Measurements from ENCODE around the gene DHX8. TPM values are rescaled to one million over a fixed set of nuclear protein-coding genes. Genes with fewer than 3 reads are reported as not detected.
"Not testable (repeated sequence)": the region's sequence is repeated elsewhere in the genome, so short reads cannot be mapped to it uniquely, and the experiment has no call there.

The DHX8 gene
- total RNA-seq, 2 experiments from 2014 or later, result 46.2 to 46.3 TPM

DNA sequence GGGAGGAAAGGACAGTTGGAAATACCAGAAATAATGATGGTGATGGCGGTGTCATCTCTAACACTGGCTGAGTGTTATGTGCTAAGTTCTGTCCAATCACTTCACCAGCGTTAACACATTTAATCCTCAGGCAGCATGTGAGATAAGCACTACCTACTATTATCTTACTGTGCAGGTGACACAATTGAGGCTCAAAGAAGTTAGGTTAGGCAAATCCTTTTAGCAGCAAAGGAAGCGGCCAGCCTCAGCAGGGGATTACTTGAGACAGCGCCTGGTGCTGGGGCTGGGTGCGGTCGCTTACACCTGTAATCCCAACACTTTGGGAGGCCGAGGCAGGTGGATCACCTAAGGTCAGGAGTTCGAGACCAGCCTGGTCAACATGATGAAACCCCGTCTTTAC lies 18.7 kb upstream of the DHX8 start:
- H3K4me3 Mint-ChIP-seq, result no peak overlapping the region
- no peaks in the 10 kb centered on the region for H3K36me3 Mint-ChIP-seq (ENCODE audit: low read depth)
- H3K9me3 Mint-ChIP-seq, result no peaks in the 10 kb centered on the region
- CTCF ChIA-PET, result interaction anchor here (1.9 kb wide), 1 partner anchor 18 kb away, joined by 5 read pairs; no protein-coding TSS in a partner anchor
- H3K4me1 Mint-ChIP-seq (ENCODE audit: low read depth), result no peaks in the 10 kb centered on the region
- H3K27me3 Mint-ChIP-seq (ENCODE audit: low read depth), result peaks cover 2% of the 10 kb centered on the region
- DNase-seq, result no peak
- no peak overlapping the region for H3K27ac Mint-ChIP-seq
- intact Hi-C loops (cut with micrococcal nuclease), result no loop called here

DNA sequence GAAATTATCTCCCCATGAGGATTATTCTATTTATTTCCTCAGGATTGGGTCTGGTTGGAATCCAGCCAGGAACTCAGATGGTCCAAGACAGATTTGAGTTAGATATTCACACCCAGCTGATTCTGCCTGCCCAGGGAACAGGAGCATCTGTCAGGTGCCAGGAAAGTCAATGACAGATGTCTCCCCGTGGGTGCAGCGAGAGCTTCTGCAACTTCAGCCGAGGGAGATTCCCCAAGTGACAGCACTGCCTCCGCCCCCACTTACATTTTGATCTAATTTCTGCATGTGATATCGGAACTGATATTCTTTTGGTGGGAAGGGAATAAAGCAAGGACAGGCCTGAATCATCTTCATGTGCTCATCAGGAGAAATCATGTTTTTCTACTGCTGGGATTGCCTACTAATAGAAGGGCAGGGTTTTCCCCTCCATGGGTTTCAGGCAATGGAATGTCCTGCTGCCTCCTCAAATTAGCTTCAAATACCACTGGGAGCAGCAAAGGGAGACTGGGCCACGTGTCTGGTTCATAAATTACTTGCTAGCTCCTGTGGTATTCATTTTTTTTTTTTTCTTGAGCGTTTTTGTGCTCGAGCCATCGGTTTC lies 15.7 kb upstream of the DHX8 start:
- Mint-ChIP-seq H3K36me3 (ENCODE audit: low read depth) (no peaks in the 10 kb centered on the region), H3K27me3 (ENCODE audit: low read depth) (peaks cover 4% of the 10 kb centered on the region), H3K4me1 (ENCODE audit: low read depth) (no peaks in the 10 kb centered on the region), H3K27ac (no peak overlapping the region), H3K4me3 (no peak overlapping the region), H3K9me3 (no peaks in the 10 kb centered on the region)
- CTCF ChIA-PET, result interaction anchor here (0.6 kb wide), 1 partner anchor 692 kb away, joined by 4 read pairs; no protein-coding TSS in a partner anchor
- intact Hi-C loops (cut with micrococcal nuclease), result no loop called here
- DNase-seq, result no peak

DNA sequence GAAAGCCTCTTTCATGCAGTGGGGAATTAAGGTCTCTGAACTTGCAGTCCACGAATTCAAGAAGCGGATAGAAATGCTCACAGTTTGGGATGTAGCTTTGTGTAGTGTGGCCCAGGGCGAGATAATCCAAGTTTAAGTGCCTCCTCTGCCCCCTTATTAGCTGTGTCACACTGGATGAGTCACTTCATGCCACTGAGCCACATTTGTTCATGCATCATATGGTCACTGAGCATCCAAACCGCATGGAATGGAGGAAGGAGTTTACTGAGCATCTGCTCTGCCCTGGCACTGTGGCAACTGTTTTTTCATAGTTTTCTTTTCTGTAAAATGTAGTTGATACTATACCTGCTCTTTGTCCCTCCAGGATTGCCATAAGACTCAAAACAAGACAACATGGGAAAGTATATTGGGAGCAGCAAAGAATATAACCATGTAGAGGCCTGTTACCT lies 15.1 kb upstream of the DHX8 start:
- no peaks in the 10 kb centered on the region for H3K4me1 Mint-ChIP-seq (ENCODE audit: low read depth)
- H3K4me3 Mint-ChIP-seq, result no peak overlapping the region
- no peaks in the 10 kb centered on the region for H3K36me3 Mint-ChIP-seq (ENCODE audit: low read depth)
- no peak overlapping the region for H3K27ac Mint-ChIP-seq
- intact Hi-C loops (cut with micrococcal nuclease), result no loop called here
- CTCF ChIA-PET, result interaction anchor here (1.4 kb wide), 1 partner anchor 15 kb away, joined by 3 read pairs; the partner anchor contains the start of gene DHX8
- H3K27me3 Mint-ChIP-seq (ENCODE audit: low read depth), result peaks cover 4% of the 10 kb centered on the region
- DNase-seq, result no peak
- no peaks in the 10 kb centered on the region for H3K9me3 Mint-ChIP-seq

DNA sequence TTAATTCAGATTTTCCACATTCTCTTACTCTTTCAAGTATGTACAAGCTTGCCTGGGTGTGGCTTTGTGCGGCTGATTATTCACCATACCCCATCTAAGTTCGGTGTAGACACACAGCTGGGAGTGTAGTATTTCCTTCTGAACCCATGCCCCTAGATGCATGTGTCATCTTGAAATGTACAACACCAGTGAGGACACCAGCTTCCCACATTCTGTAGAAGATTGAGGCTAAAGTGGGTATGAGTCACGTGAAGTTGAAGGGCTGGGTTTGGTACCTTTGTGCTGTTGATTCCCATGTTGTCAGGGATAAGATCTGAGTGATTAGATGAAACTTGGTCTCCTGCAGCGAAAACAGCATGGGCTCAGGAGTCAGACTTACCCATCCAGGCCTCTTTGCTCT lies 14.6 kb upstream of the DHX8 start:
- intact Hi-C loops (cut with micrococcal nuclease), result no loop called here
- no peaks in the 10 kb centered on the region for H3K9me3 Mint-ChIP-seq
- no peak overlapping the region for H3K27ac Mint-ChIP-seq
- H3K4me3 Mint-ChIP-seq, result no peak overlapping the region
- no peaks in the 10 kb centered on the region for H3K36me3 Mint-ChIP-seq (ENCODE audit: low read depth)
- no peaks in the 10 kb centered on the region for H3K4me1 Mint-ChIP-seq (ENCODE audit: low read depth)
- no peak for DNase-seq
- CTCF ChIA-PET, result interaction anchor here (1.4 kb wide), 1 partner anchor 15 kb away, joined by 3 read pairs; the partner anchor contains the start of gene DHX8
- peaks cover 4% of the 10 kb centered on the region for H3K27me3 Mint-ChIP-seq (ENCODE audit: low read depth)

DNA sequence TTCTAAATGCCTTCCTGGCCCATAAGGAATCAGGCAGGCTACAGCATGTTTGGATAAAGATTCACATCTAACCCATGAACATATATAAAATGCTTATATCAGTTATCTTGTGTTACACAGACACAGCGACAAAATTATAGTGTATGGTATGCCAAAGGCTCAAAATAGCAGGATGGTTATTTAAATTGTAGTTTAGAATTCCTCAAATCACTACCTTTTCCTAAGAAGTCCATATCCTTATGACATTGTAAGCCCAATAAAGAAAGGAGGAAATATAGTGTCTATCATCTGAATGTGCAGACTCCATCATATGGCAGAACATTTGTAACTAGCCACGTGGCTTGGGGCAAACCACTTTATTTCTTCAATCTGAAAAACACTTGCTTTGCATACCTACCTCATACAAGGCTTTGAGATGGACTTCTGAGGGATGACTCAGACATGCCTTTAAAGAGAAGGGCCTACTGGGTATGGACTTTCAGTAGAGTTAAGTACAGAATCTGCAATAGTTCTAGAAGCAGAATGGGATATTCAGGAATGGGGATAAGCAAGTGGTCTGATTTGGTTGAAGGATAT lies 12.1 kb upstream of the DHX8 start:
- H3K4me3 Mint-ChIP-seq, result no peak overlapping the region
- no peak overlapping the region for H3K27ac Mint-ChIP-seq
- DNase-seq, result no peak
- H3K36me3 Mint-ChIP-seq (ENCODE audit: low read depth), result no peaks in the 10 kb centered on the region
- H3K9me3 Mint-ChIP-seq, result no peaks in the 10 kb centered on the region
- intact Hi-C loops (cut with micrococcal nuclease), result no loop called here
- peaks cover 2% of the 10 kb centered on the region for H3K27me3 Mint-ChIP-seq (ENCODE audit: low read depth)
- CTCF ChIA-PET, result interaction anchor here (1.7 kb wide), 1 partner anchor 10 kb away, joined by 4 read pairs; no protein-coding TSS in a partner anchor
- H3K4me1 Mint-ChIP-seq (ENCODE audit: low read depth), result no peaks in the 10 kb centered on the region

DNA sequence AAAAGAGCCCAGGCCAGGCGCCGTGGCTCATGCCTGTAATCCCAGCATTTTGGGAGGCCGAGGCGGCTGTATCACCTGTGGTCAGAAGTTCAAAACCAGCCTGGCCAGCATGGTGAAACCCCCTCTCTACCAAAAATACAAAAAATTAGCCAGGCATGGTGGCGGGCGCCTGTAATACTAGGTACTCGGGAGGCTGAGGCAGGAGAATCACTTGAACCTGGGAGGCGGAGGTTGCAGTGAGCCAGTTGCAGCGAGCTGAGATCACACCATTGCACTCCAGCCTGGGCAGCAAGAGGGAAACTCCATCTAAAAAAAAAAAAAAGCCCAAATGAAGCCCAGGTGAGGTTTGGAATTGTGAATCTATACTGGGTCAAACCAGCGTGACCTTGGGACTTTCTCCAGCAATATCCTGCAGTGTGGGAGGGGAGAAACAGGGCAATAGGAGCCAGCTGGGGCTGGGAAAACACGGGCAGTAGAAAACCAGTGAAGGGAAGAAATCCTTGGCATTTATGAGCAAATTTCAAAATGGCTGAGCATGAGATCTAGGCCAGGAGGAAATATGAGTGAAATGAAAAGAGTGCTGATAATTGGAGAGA lies 8.2 kb upstream of the DHX8 start:
- DNase-seq, result no peak
- H3K4me3 Mint-ChIP-seq, result no peak overlapping the region
- no peak overlapping the region for H3K27ac Mint-ChIP-seq
- H3K4me1 Mint-ChIP-seq (ENCODE audit: low read depth), result no peaks in the 10 kb centered on the region
- H3K27me3 Mint-ChIP-seq (ENCODE audit: low read depth), result peaks cover 2% of the 10 kb centered on the region
- H3K36me3 Mint-ChIP-seq (ENCODE audit: low read depth), result no peaks in the 10 kb centered on the region
- intact Hi-C loops (cut with micrococcal nuclease), result no loop called here
- CTCF ChIA-PET, result no interaction called here
- no peaks in the 10 kb centered on the region for H3K9me3 Mint-ChIP-seq

DNA sequence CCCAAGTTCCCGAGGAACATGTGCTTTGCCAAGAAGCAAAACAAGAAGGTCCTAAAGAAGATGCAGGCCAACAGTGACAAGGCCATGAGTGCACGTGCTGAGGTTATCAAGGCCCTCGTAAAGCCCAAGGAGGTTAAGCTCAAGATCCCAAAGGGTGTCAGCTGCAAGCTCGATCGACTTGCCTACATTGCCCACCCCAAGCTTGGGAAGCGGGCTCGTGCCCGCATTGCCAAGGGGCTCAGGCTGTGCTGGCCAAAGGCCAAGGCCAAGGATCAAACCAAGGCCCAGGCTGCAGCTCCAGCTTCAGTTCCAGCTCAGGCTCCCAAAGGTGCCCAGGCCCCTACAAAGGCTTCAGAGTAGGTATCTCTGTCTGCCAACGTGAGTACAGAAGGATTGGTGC lies 7.5 kb upstream of the DHX8 start:
- intact Hi-C loops (cut with micrococcal nuclease), result not testable (repeated sequence)

DNA sequence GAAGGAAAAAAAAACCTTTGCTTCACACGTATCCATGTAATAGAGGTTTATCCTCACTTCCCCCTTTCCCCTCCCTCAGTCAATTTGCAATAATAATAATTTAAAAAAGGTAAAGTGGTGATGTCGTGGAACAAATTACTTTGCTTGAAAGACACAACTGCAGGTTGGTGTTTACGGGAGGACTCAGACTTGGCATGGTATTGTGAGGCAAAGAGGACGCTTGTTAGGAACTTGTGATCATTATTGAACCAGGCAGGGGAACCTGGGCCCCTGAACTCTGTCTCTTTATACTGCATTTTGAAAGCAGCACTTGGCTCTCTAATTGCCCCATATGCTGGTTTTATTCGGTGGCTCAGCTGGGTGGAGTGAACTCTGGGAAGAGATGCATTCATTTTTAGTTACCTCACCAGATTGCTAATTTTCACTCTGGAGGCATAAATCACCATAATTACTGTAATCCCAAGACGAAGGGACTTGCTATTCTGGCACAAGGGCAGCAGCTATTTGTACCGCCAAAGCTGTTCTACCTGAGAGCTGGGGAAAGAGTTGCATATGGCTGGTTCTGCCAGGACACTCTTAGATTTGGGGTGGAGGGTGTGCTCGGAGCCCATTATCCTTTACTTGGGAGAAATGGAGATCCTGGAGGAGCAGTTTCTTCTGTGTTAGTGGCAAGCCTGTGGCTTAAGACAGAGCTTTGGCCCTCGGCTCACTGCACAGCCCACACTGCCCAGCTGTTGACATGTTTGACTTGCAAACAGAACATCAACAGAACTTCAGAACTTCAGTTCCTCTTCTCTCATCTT lies 5.7 kb upstream of the DHX8 start:
- DNase-seq, result no peak
- peaks cover under 1% of the 10 kb centered on the region for H3K4me1 Mint-ChIP-seq (ENCODE audit: low read depth)
- no peak overlapping the region for H3K27ac Mint-ChIP-seq
- intact Hi-C loops (cut with micrococcal nuclease), result no loop called here
- H3K27me3 Mint-ChIP-seq (ENCODE audit: low read depth), result no peaks in the 10 kb centered on the region
- CTCF ChIA-PET, result interaction anchor here (1.9 kb wide), 1 partner anchor 85 kb away, joined by 6 read pairs; no protein-coding TSS in a partner anchor
- H3K4me3 Mint-ChIP-seq, result no peak overlapping the region
- H3K9me3 Mint-ChIP-seq, result no peaks in the 10 kb centered on the region
- H3K36me3 Mint-ChIP-seq (ENCODE audit: low read depth), result no peaks in the 10 kb centered on the region

More for the DNA sequence above, 7.5 kb upstream of the DHX8 start:
- not testable (repeated sequence) for H3K9me3 Mint-ChIP-seq; H3K27me3 Mint-ChIP-seq (ENCODE audit: low read depth); H3K36me3 Mint-ChIP-seq (ENCODE audit: low read depth); H3K4me1 Mint-ChIP-seq (ENCODE audit: low read depth); H3K27ac Mint-ChIP-seq; H3K4me3 Mint-ChIP-seq; DNase-seq
- CTCF ChIA-PET, result interaction anchor here (0.7 to 1.9 kb wide), 2 partner anchors 83 to 85 kb away, joined by 3 to 6 read pairs; no protein-coding TSS in a partner anchor

DNA sequence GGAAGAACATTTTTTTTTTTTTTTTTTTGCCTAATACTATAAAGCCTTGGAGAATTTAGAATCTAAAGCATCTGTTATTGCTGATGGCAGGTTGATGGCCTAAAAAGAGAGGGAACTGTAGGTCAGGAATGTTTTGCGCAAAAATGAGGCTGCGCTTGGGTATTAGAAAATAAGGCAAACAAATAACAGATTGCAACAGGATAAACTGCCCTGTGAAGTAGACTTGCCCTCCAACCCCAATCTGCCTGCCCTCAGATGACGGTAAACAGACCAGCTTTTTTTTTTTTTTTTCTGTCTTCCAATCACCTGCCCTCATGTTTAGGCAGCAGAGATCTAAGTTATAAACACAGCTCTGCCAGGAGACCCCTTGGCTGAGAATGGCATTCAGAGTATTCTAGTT lies 3.8 kb upstream of the DHX8 start:
- Mint-ChIP-seq H3K27ac (no peak overlapping the region), H3K36me3 (ENCODE audit: low read depth) (peaks cover 3% of the 10 kb centered on the region), H3K9me3 (no peaks in the 10 kb centered on the region), H3K27me3 (ENCODE audit: low read depth) (no peaks in the 10 kb centered on the region), H3K4me1 (ENCODE audit: low read depth) (peaks cover 11% of the 10 kb centered on the region), H3K4me3 (no peak overlapping the region)
- intact Hi-C loops (cut with micrococcal nuclease), result loop anchor here (10.0 kb wide), 1 partner anchor 535 kb away; the partner anchor contains the start of gene TMEM101
- no peak for DNase-seq
- CTCF ChIA-PET, result interaction anchor here (0.5 kb wide), 1 partner anchor 110 kb away, joined by 4 read pairs; no protein-coding TSS in a partner anchor

DNA sequence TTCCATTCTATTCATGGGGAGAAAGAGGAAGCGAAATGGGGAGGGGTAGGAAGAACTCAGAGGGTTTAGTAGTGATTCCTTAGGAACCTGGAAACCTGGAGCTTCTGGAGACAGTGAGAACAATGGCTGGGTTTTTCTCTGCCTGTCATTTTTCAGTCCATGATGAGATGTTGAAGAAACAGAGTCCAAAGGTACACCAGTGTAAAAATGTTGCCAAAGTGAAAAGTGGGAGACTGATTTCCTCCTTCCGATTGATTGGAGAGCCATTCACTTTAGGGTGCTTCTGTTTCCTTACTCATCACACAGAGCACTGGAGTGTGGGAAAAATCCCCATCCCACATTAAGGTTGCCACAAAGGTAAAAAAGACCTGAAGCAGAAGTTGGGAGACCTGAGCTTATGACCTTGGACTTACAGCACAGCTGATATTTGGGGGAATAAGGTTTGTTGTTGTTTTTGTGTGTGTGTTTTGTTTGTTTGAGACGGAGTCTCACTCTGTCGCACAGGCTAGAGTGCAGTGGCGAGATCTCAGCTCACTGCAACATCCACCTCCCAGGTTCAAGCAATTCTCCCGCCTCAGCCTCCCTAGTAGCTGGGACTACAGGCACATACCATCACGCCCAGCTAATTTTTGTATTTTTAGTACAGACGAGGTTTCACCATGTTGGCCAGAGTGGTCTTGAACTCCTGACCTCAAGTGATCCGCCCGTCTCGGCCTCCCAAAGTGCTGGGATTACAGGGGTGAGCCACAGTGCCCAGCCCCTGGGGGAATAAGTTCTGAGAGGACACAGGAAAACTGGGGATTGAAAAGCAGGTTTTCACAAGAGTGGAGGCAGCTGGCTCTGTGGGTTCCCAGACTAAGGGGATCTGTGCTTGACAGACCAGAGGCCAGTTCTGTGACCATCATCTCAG lies 1.4 kb upstream of the DHX8 start:
- CTCF ChIA-PET, result interaction anchor here (0.6 to 5.7 kb wide), 14 partner anchors 12 to 458 kb away, joined by 3 to 192 read pairs (median 4); partner anchors contain the start of gene ARL4D
- DNase-seq, result no peak
- no peak overlapping the region for H3K27ac Mint-ChIP-seq
- no peaks in the 10 kb centered on the region for H3K27me3 Mint-ChIP-seq (ENCODE audit: low read depth)
- H3K4me3 Mint-ChIP-seq, result no peak overlapping the region
- H3K9me3 Mint-ChIP-seq, result no peaks in the 10 kb centered on the region
- intact Hi-C loops (cut with micrococcal nuclease), result loop anchor here (1.0 to 10.0 kb wide), 6 partner anchors 88 to 532 kb away; partner anchors contain the start of genes IFI35 and TMEM101
- peaks cover 3% of the 10 kb centered on the region for H3K36me3 Mint-ChIP-seq (ENCODE audit: low read depth)
- H3K4me1 Mint-ChIP-seq (ENCODE audit: low read depth), result peaks cover 24% of the 10 kb centered on the region

DNA sequence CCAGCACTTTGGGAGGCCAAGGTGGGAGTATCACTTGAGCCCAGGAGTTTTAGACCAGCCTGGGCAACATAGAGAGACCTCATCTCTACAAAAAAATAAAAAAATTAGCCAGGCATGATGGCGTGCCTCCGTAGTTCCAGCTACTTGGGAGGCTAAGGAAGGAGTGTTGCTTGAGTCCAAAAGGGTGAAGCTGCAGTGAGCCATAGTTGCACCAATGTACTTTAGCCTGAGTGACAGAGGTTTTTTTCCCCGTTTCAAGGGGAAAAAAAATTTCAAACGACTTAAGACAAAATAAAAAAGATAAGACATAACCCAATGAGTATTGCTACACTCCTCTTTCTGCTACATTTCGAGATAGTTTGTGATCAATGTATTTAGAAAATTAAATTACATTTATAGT lies 6.8 kb downstream of the DHX8 start:
- CTCF ChIA-PET, result interaction anchor here (0.6 to 1.3 kb wide), 2 partner anchors 86 to 97 kb away, joined by 4 read pairs; no protein-coding TSS in a partner anchor
- intact Hi-C loops (cut with micrococcal nuclease), result no loop called here
- Mint-ChIP-seq H3K27ac (no peak overlapping the region), H3K27me3 (ENCODE audit: low read depth) (no peaks in the 10 kb centered on the region), H3K4me3 (no peak overlapping the region), H3K36me3 (ENCODE audit: low read depth) (peaks cover 23% of the 10 kb centered on the region), H3K9me3 (no peaks in the 10 kb centered on the region), H3K4me1 (ENCODE audit: low read depth) (peaks cover 12% of the 10 kb centered on the region)
- no peak for DNase-seq
